Measurements from ENCODE around the gene ICA1.

DNA sequence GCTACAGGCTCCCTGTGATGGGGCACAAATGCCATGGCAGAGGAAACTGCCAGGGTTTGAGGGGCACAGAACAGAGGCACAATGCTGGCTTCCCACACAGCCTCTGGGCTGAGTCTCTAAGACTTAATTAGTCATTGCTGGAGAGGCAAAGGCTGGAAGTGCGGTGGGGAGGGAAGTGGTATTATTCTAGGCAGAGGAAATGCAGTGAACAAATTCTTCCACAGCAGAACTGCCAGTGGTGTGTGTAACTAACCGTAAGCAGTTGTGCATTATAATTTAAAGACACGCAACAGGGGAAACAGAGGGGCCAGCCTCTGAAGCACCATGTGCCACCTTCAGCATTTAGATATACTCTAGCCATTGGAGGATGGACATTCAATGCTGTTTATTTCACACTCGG, 12.8 kb downstream of the ICA1 start:
- TF ChIP-seq, protein P1, sequence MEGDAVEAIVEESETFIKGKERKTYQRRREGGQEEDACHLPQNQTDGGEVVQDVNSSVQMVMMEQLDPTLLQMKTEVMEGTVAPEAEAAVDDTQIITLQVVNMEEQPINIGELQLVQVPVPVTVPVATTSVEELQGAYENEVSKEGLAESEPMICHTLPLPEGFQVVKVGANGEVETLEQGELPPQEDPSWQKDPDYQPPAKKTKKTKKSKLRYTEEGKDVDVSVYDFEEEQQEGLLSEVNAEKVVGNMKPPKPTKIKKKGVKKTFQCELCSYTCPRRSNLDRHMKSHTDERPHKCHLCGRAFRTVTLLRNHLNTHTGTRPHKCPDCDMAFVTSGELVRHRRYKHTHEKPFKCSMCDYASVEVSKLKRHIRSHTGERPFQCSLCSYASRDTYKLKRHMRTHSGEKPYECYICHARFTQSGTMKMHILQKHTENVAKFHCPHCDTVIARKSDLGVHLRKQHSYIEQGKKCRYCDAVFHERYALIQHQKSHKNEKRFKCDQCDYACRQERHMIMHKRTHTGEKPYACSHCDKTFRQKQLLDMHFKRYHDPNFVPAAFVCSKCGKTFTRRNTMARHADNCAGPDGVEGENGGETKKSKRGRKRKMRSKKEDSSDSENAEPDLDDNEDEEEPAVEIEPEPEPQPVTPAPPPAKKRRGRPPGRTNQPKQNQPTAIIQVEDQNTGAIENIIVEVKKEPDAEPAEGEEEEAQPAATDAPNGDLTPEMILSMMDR (IDR thresholded peaks at IDR 0.05): no peak
- no peak for TF ChIP-seq POLR2AphosphoS5 (IDR thresholded peaks at IDR 0.05)
